H1 (cell line): ENCODE results near the gene RPS6KA4. TPM values are rescaled to one million over a fixed set of nuclear protein-coding genes. Genes with fewer than 3 reads are reported as not detected.
A peak's percentile ranks its signal among the peaks of the same experiment; 100 is the strongest.

Source experiments
- ASH2L ChIP-seq: fragments of 200-600, 300-600 bp; sonication (generic); IDR thresholded peaks from one replicate; pipeline ENCODE4 v1.7.1; 2017; ENCODE audit warnings: low read length
- BACH1 ChIP-seq: IDR thresholded peaks from 2 replicates; pipeline ENCODE4 v1.6.1; 2012; ENCODE audit warnings: low read length, improper control_type of control experiment
- CHD1 ChIP-seq: IDR thresholded peaks from 2 replicates; pipeline ENCODE4 v1.6.1; 2012; ENCODE audit warnings: low read depth, low read length, improper control_type of control experiment
- CREB1 ChIP-seq: IDR thresholded peaks from 2 replicates; pipeline ENCODE4 v1.6.1; 2012; ENCODE audit warnings: inconsistent platforms
- CTBP2 ChIP-seq: IDR thresholded peaks from 2 replicates; pipeline ENCODE4 v1.7.0; 2011; ENCODE audit warnings: borderline replicate concordance, mild to moderate bottlenecking, moderate library complexity, mixed read lengths, low read length; ENCODE audit not compliant: insufficient read depth, insufficient read length
- EGR1 ChIP-seq: IDR thresholded peaks from 2 replicates; pipeline ENCODE4 v1.6.1; 2011; ENCODE audit warnings: low read depth, low read length, borderline replicate concordance
- EP300 ChIP-seq, 2 experiments: IDR thresholded peaks; 1 replicate in 1 of 2; 2 replicates in 1 of 2; pipeline ENCODE4 v1.6.1; 2011 to 2012; ENCODE audit warnings: low read depth in 2 of 2, low read length in 2 of 2, mild to moderate bottlenecking in 2 of 2, borderline replicate concordance in 1 of 2, inconsistent platforms in 1 of 2, moderate library complexity in 1 of 2
- EZH2 ChIP-seq: fragments of 200-600 bp; sonication (generic); IDR thresholded peaks from 2 replicates; pipeline ENCODE4 v1.7.1; 2012; ENCODE audit warnings: low read depth, mild to moderate bottlenecking, moderate library complexity, low read length, inconsistent platforms; ENCODE audit not compliant: severe bottlenecking
- HDAC2 ChIP-seq, 2 experiments: fragments of 300-600 bp in 1 of 2; sonication (generic) in 1 of 2; IDR thresholded peaks; 2 replicates each; pipeline ENCODE4 v1.6.1; 2011 to 2012; ENCODE audit warnings: low read depth in 2 of 2, low read length in 2 of 2, mild to moderate bottlenecking in 2 of 2, moderate library complexity in 2 of 2, borderline replicate concordance in 1 of 2, inconsistent platforms in 1 of 2
- JUN ChIP-seq: IDR thresholded peaks from 2 replicates; pipeline ENCODE4 v1.6.1; 2011; ENCODE audit warnings: low read depth, mild to moderate bottlenecking, improper control_type of control experiment, low read length
- NRF1 ChIP-seq: IDR thresholded peaks from 2 replicates; pipeline ENCODE4 v1.6.1; 2011; ENCODE audit warnings: mild to moderate bottlenecking, low read depth, low read length, improper control_type of control experiment
- PHF8 ChIP-seq: fragments of 200-600 bp; sonication (generic); conservative IDR thresholded peaks from 2 replicates; pipeline ENCODE4 v1.7.1; 2012; ENCODE audit warnings: low read depth, mild to moderate bottlenecking, inconsistent platforms, low read length, moderate library complexity
- POLR2A ChIP-seq, 2 experiments: IDR thresholded peaks; 1 replicate in 1 of 2; 2 replicates in 1 of 2; pipeline ENCODE4 v1.6.1; 2011; ENCODE audit warnings: low read depth in 2 of 2, low read length in 2 of 2, mild to moderate bottlenecking in 2 of 2; ENCODE audit errors: control extremely low read depth in 1 of 2
- POU5F1 ChIP-seq: IDR thresholded peaks from 2 replicates; pipeline ENCODE4 v1.6.1; 2011; ENCODE audit warnings: low read depth, mild to moderate bottlenecking, low read length, moderate library complexity
- RFX5 ChIP-seq: IDR thresholded peaks from 2 replicates; pipeline ENCODE4 v1.6.1; 2011; ENCODE audit warnings: low read depth, low read length, improper control_type of control experiment, borderline replicate concordance
- SAP30 ChIP-seq: fragments of 300-600 bp; sonication (generic); IDR thresholded peaks from 2 replicates; pipeline ENCODE4 v1.7.1; 2012; ENCODE audit warnings: low read length, moderate library complexity, mild to moderate bottlenecking, inconsistent platforms; ENCODE audit not compliant: insufficient read depth, insufficient replicate concordance
- SIN3A ChIP-seq, 2 experiments: IDR thresholded peaks in 1 of 2; conservative IDR thresholded peaks in 1 of 2; 2 replicates each; pipeline ENCODE4 v1.6.1; 2011 to 2012; ENCODE audit warnings: low read length in 2 of 2, improper control_type of control experiment in 1 of 2, low read depth in 1 of 2, mild to moderate bottlenecking in 1 of 2
- SIX5 ChIP-seq: IDR thresholded peaks from 2 replicates; pipeline ENCODE4 v1.6.1; 2011; ENCODE audit warnings: mild to moderate bottlenecking, low read depth, low read length
- SP4 ChIP-seq: IDR thresholded peaks from 2 replicates; pipeline ENCODE4 v1.6.1; 2012; ENCODE audit warnings: low read length, inconsistent platforms
- TAF1 ChIP-seq: IDR thresholded peaks from 2 replicates; pipeline ENCODE4 v1.6.1; 2011; ENCODE audit warnings: mild to moderate bottlenecking, low read depth, low read length
- polyA plus RNA-seq, 7 experiments: library from polyadenylated mRNA; depleted of rRNA in 3 of 7; stranded (reverse) in 5 of 7; unstranded in 2 of 7; fragments of >200 nt in 5 of 7; fragments of 200-250 nt in 2 of 7; gene quantifications; 1 replicate in 5 of 7; 2 replicates in 1 of 7; 4 replicates in 1 of 7; pipeline versions ENCODE4 v1.2.1 to v1.2.3, GENCODE V29; 2011 to 2013; ENCODE audit warnings: missing spikeins in 2 of 7, mixed read lengths in 2 of 7
- total RNA-seq: library from RNA; stranded (reverse); fragmentation: NEBNext Ultra II Directional; extraction: Animal tissue kit (Norgen Biotek cat#: 25700); gene quantifications from 2 replicates; pipeline ENCODE4 v1.2.1, GENCODE V29; 2021

The RPS6KA4 gene
- total and polyA plus RNA-seq, 2 of the 8 experiments (the other 6 are each of a cell fraction or from before 2014, with no cell fraction given) = 8.2 to 12.6 TPM

DNA sequence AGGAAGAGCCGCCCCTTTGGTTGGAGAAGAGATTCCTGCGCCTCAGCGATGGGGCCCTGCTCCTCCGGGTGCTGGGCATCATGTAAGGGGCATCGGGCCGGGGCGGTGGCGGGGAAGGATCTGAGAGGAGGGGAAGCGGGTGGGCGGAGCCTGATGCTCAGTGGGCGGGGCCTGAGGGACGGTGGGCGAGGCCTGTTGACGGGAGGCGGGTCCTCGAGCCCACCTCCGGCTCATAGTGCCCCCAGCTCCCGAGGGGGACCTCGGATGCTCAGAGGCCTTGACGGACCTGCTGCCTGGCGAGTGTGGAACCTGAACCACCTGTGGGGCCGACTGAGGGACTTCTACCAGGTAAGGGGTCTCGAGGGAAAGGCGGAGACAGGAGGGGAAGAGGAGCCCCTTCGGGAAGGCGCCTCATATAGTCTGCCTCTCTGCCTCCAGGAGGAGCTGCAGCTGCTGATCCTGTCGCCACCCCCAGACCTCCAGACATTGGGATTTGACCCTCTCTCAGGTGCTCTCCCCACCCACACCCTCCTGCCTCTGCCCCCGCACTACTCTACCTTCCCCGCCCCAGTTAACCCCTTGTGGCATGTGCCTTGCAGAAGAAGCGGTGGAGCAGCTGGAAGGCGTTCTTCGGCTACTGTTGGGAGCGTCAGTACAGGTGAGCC is 18.2 kb upstream of the RPS6KA4 start (continued):
- TF ChIP-seq CTBP2 (no peak), SIN3A (conservative IDR thresholded peaks at IDR 0.05 in 1 of 2, IDR thresholded peaks at IDR 0.05 in 1 of 2; ENCODE audit: low read depth in 1 of 2, low read length in 2 of 2) (peak in 1 of 2 experiments; percentile 60; a peak in 1 of 4 replicates), POU5F1 (no peak), JUN (no peak), HDAC2 (IDR thresholded peaks at IDR 0.05; ENCODE audit: borderline replicate concordance in 1 of 2, low read depth in 2 of 2, low read length in 2 of 2) (no peak), EGR1 (peak; percentile 83), RFX5 (no peak), NRF1 (no peak), TAF1 (no peak; the same call in 1 of the 2 replicates), CREB1 (peak; percentile 24; the same call in 1 of the 2 replicates), CHD1 (no peak), ASH2L (peak; percentile 21), SP4 (peak; percentile 75; the same call in 1 of the 2 replicates), SAP30 (no peak), BACH1 (no peak), PHF8 (no peak; the same call in 1 of the 2 replicates), EP300 (IDR thresholded peaks at IDR 0.05; ENCODE audit: borderline replicate concordance in 1 of 2, low read depth in 2 of 2, low read length in 2 of 2) (no peak), SIX5 (no peak), EZH2 (no peak), POLR2A (IDR thresholded peaks at IDR 0.05; ENCODE audit: control extremely low read depth in 1 of 2, low read depth in 2 of 2, low read length in 2 of 2) (no peak; a peak in 1 of 3 replicates)
- TF ChIP-seq, all 59 proteins: peak for 13
